ENCODE measurements around the gene LRFN4. TPM values are rescaled to one million over a fixed set of nuclear protein-coding genes. Genes with fewer than 3 reads are reported as not detected.

The LRFN4 gene
- total RNA-seq, 1 donor from 2014 or later, result 33.7 TPM

DNA sequence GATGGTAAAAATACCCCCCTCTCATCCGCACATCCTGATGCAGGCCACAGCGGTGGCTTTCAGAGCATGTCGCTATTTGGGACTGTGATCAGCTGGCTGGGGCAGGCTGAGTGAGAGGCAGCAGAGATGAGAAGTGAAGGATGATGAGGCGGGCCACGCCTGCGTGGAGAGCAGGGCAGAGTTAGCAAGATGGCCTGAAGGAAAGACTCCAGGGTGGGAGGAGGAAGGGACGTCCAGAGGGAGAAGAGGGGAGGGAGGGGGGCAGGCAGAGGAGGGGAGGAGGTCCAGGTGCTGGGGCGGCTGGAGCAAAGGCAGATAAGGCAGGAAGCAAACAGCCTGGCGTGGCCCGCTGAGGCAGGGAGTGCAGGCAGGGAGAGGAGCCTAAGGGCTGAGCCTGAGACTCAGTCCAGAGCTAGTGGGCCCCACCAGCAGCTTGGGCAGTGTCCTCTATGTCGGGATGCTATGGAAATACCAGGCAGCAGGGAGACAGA is 29.1 kb downstream of the LRFN4 start:
- Mint-ChIP-seq H3K4me1 (ENCODE audit: low read depth, unreplicated experiment) (peaks cover 17% of the 10 kb centered on the region), H3K27ac (ENCODE audit: unreplicated experiment) (no peak overlapping the region)

DNA sequence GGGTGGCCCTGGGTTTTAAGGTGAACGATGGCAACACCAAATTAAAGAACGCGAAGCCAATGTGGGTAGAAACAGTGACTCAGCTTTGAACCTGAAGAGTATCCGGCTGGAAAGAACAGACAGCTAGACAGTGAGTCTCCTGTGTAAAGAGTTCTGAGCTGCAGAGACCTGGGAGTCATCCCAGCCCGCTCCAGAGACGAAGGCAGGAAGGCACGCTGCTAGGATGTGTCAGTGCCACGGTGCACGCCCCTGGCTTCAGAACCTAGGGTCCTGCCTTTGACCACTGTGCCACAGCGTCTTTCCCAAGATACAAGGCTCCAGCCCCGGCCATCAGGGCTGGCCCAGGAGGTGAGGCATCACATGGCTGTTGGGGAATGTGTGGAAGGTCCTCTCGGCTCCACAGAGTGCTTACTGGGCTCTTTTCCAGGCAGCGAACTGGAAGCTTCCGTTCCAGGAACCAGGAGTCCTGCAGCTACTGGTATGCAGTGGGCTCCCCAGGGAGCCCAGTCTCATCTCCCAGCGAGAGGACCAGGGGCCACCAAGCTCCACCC is 29.9 kb downstream of the LRFN4 start:
- H3K27ac ChIP-seq (ENCODE audit: low read depth, low read length), result peak overlapping the region; percentile 58

More for the DNA sequence above, 29.1 kb downstream of the LRFN4 start:
- no peak for TF ChIP-seq CTCF (IDR thresholded peaks at IDR 0.05; ENCODE audit: insufficient read depth, low read depth, low read length)
- TF ChIP-seq EZH2 (IDR thresholded peaks at IDR 0.05; ENCODE audit: insufficient read depth, low read length), result no peak
- Mint-ChIP-seq H3K9me3 (ENCODE audit: unreplicated experiment) (no peaks in the 10 kb centered on the region), H3K36me3 (ENCODE audit: low read depth, unreplicated experiment) (no peaks in the 10 kb centered on the region), H3K27me3 (ENCODE audit: low read depth, unreplicated experiment) (peaks cover 6% of the 10 kb centered on the region), H3K4me3 (ENCODE audit: unreplicated experiment) (no peak overlapping the region)
- Histone ChIP-seq H3K9ac (ENCODE audit: low read length) (peak overlapping the region; percentile 31), H3K36me3 (ENCODE audit: insufficient read depth, low read length) (no peaks in the 10 kb centered on the region), H3K4me3 (ENCODE audit: insufficient read depth, low read depth, low read length) (no peak overlapping the region), H3K27me3 (ENCODE audit: insufficient read depth, low read length) (no peaks in the 10 kb centered on the region), H3K4me2 (ENCODE audit: low read length) (peak overlapping the region; percentile 77), H3K4me1 (ENCODE audit: insufficient read depth, low read length) (peaks cover 29% of the 10 kb centered on the region), H3K79me2 (ENCODE audit: insufficient read depth, low read length) (no peaks in the 10 kb centered on the region), H4K20me1 (ENCODE audit: insufficient read depth, low read length) (peaks cover 3% of the 10 kb centered on the region), H2AFZ (ENCODE audit: low read depth, low read length) (no peak overlapping the region), H3K9me3 (ENCODE audit: insufficient read depth, low read depth, low read length) (no peaks in the 10 kb centered on the region), H3K27ac (ENCODE audit: low read depth, low read length) (peak overlapping the region; percentile 58)
- FAIRE-seq (no peak), DNase-seq (ENCODE audit: low read depth) (no peak)

GRCh38 chr11:66887526-66887925 is 30.7 kb downstream of the LRFN4 start:
- H3K27me3 Mint-ChIP-seq (ENCODE audit: low read depth, unreplicated experiment), result no peaks in the 10 kb centered on the region
- no peaks in the 10 kb centered on the region for H3K36me3 Mint-ChIP-seq (ENCODE audit: low read depth, unreplicated experiment)
- Histone ChIP-seq H3K79me2 (ENCODE audit: insufficient read depth, low read length) (no peaks in the 10 kb centered on the region), H3K4me3 (ENCODE audit: insufficient read depth, low read depth, low read length) (no peak overlapping the region), H3K9ac (ENCODE audit: low read length) (no peak overlapping the region), H3K27ac (ENCODE audit: low read depth, low read length) (peak overlapping the region; percentile 5), H2AFZ (ENCODE audit: low read depth, low read length) (no peak overlapping the region), H3K9me3 (ENCODE audit: insufficient read depth, low read depth, low read length) (no peaks in the 10 kb centered on the region), H3K4me1 (ENCODE audit: insufficient read depth, low read length) (peaks cover 36% of the 10 kb centered on the region), H3K36me3 (ENCODE audit: insufficient read depth, low read length) (no peaks in the 10 kb centered on the region), H4K20me1 (ENCODE audit: insufficient read depth, low read length) (no peaks in the 10 kb centered on the region), H3K4me2 (ENCODE audit: low read length) (peak overlapping the region; percentile 77), H3K27me3 (ENCODE audit: insufficient read depth, low read length) (no peaks in the 10 kb centered on the region)
- no peak overlapping the region for H3K27ac Mint-ChIP-seq (ENCODE audit: unreplicated experiment)
- DNase-seq (ENCODE audit: low read depth) (no peak), FAIRE-seq (no peak)
- peaks cover 22% of the 10 kb centered on the region for H3K4me1 Mint-ChIP-seq (ENCODE audit: low read depth, unreplicated experiment)
- H3K9me3 Mint-ChIP-seq (ENCODE audit: unreplicated experiment), result no peaks in the 10 kb centered on the region
- no peak overlapping the region for H3K4me3 Mint-ChIP-seq (ENCODE audit: unreplicated experiment)
- TF ChIP-seq EZH2 (IDR thresholded peaks at IDR 0.05; ENCODE audit: insufficient read depth, low read length) (no peak), CTCF (IDR thresholded peaks at IDR 0.05; ENCODE audit: insufficient read depth, low read depth, low read length) (no peak)

More for the DNA sequence above, 29.9 kb downstream of the LRFN4 start:
- peak overlapping the region; percentile 66 for H2AFZ ChIP-seq (ENCODE audit: low read depth, low read length)
- Mint-ChIP-seq H3K4me1 (ENCODE audit: low read depth, unreplicated experiment) (peaks cover 15% of the 10 kb centered on the region), H3K4me3 (ENCODE audit: unreplicated experiment) (no peak overlapping the region), H3K9me3 (ENCODE audit: unreplicated experiment) (no peaks in the 10 kb centered on the region), H3K27ac (ENCODE audit: unreplicated experiment) (peak overlapping the region; percentile 34), H3K36me3 (ENCODE audit: low read depth, unreplicated experiment) (no peaks in the 10 kb centered on the region), H3K27me3 (ENCODE audit: low read depth, unreplicated experiment) (peaks cover 5% of the 10 kb centered on the region)
- TF ChIP-seq EZH2 (IDR thresholded peaks at IDR 0.05; ENCODE audit: insufficient read depth, low read length), result no peak
- FAIRE-seq (no peak), DNase-seq (ENCODE audit: low read depth) (peak; percentile 78)
- H3K9ac ChIP-seq (ENCODE audit: low read length), result peak overlapping the region; percentile 31
- H3K79me2 ChIP-seq (ENCODE audit: insufficient read depth, low read length), result no peaks in the 10 kb centered on the region
- H3K9me3 ChIP-seq (ENCODE audit: insufficient read depth, low read depth, low read length), result no peaks in the 10 kb centered on the region
- no peaks in the 10 kb centered on the region for H4K20me1 ChIP-seq (ENCODE audit: insufficient read depth, low read length)
- peak overlapping the region; percentile 77 for H3K4me2 ChIP-seq (ENCODE audit: low read length)
- no peak overlapping the region for H3K4me3 ChIP-seq (ENCODE audit: insufficient read depth, low read depth, low read length)
- H3K27me3 ChIP-seq (ENCODE audit: insufficient read depth, low read length), result no peaks in the 10 kb centered on the region
- peaks cover 31% of the 10 kb centered on the region for H3K4me1 ChIP-seq (ENCODE audit: insufficient read depth, low read length)
- no peaks in the 10 kb centered on the region for H3K36me3 ChIP-seq (ENCODE audit: insufficient read depth, low read length)

All from astrocyte (in vitro differentiated cells and primary cell).